SK-N-SH (cell line): ENCODE data around the gene FAM149A. TPM values are rescaled to one million over a fixed set of nuclear protein-coding genes. Genes with fewer than 3 reads are reported as not detected.

Source experiments
- CTCF ChIA-PET: fragments of 300-600, 350-600 bp; formaldehyde crosslinking; extraction: SDS; loops from one replicate; lab custom pipeline; 2021; lab: Yijun Ruan, JAX
- POLR2A ChIA-PET: fragments of 350-600 bp; sonication (Branson Sonifier 250); formaldehyde crosslinking; extraction: SDS; loops from one replicate; lab custom pipeline; 2020; ENCODE audit warnings: antibody characterized with exemption, inconsistent platforms; lab: Yijun Ruan, JAX
- DNase-seq: peaks from one replicate; pipeline ENCODE4 v3.0.0; 2012
- H2AFZ ChIP-seq: fragments of 200-600 bp; sonication (generic); 2 replicates; pipeline ENCODE4 v1.8.1; 2016; ENCODE audit warnings: antibody characterized with exemption, mild to moderate bottlenecking, low read depth
- H3F3A ChIP-seq: fragments of 200-600 bp; sonication (generic); replicated peaks from 2 replicates; pipeline ENCODE3; 2016; ENCODE audit warnings: antibody characterized with exemption, mild to moderate bottlenecking; ENCODE audit not compliant: insufficient read depth
- H3K27ac ChIP-seq, 2 experiments: fragments of 200-500 bp in 1 of 2; fragments of 200-600 bp in 1 of 2; sonication (Bioruptor generic) in 1 of 2; sonication (generic), shearing (Covaris generic) in 1 of 2; 2 replicates each; pipeline versions ENCODE4 v1.5.1 to v1.6.1; 2014 to 2016; ENCODE audit warnings: low read depth in 2 of 2, inconsistent platforms in 1 of 2, low read length in 1 of 2, mild to moderate bottlenecking in 1 of 2, mixed read lengths in 1 of 2
- H3K27me3 ChIP-seq: fragments of 200-600 bp; sonication (generic), shearing (Covaris generic); 2 replicates; pipeline ENCODE4 v1.6.1; 2016; ENCODE audit warnings: mixed run types; ENCODE audit not compliant: insufficient read depth
- H3K36me3 ChIP-seq, 2 experiments: fragments of 200-500 bp in 1 of 2; fragments of 200-600 bp in 1 of 2; sonication (Bioruptor generic) in 1 of 2; sonication (generic) in 1 of 2; replicated peaks in 1 of 2; 2 replicates each; pipeline versions ENCODE3 to v1.5.1; 2014 to 2016; ENCODE audit warnings: low read length in 1 of 2, mild to moderate bottlenecking in 1 of 2; ENCODE audit not compliant: insufficient read depth in 2 of 2, control insufficient read depth in 1 of 2
- H3K4me1 ChIP-seq, 2 experiments: fragments of 200-500 bp in 1 of 2; fragments of 200-600 bp in 1 of 2; sonication (Bioruptor generic) in 1 of 2; sonication (generic), shearing (Covaris generic) in 1 of 2; 2 replicates each; pipeline versions ENCODE4 v1.5.1 to v1.6.1; 2014 to 2016; ENCODE audit warnings: low read depth in 1 of 2, low read length in 1 of 2, mixed run types in 1 of 2; ENCODE audit not compliant: insufficient read depth in 2 of 2, control insufficient read depth in 1 of 2
- H3K4me2 ChIP-seq: fragments of 200-600 bp; sonication (generic), shearing (Covaris generic); 2 replicates; pipeline ENCODE4 v1.6.1; 2017; ENCODE audit warnings: mixed run types
- H3K4me3 ChIP-seq, 2 experiments: fragments of 200-500 bp in 1 of 2; fragments of 200-600 bp in 1 of 2; sonication (Bioruptor generic) in 1 of 2; sonication (generic), shearing (Covaris generic) in 1 of 2; 2 replicates each; pipeline versions ENCODE4 v1.5.1 to v1.8.1; 2014 to 2016; ENCODE audit warnings: low read depth in 2 of 2, inconsistent platforms in 1 of 2, low read length in 1 of 2, mild to moderate bottlenecking in 1 of 2, mixed read lengths in 1 of 2, moderate library complexity in 1 of 2
- H3K79me2 ChIP-seq: fragments of 200-600 bp; sonication (generic); 2 replicates; pipeline ENCODE4 v1.8.1; 2017; ENCODE audit warnings: mild to moderate bottlenecking; ENCODE audit not compliant: insufficient read depth
- H3K9ac ChIP-seq: fragments of 200-600 bp; sonication (generic); 2 replicates; pipeline ENCODE4 v1.6.1; 2017; ENCODE audit warnings: mixed run types
- H3K9me2 ChIP-seq: fragments of 200-600 bp; sonication (generic); 2 replicates; pipeline ENCODE4 v1.6.1; 2017; ENCODE audit warnings: mixed run types
- H3K9me3 ChIP-seq: fragments of 200-600 bp; sonication (generic); 2 replicates; pipeline ENCODE4 v1.6.1; 2017; ENCODE audit warnings: mixed run types, mild to moderate bottlenecking, moderate library complexity
- H4K20me1 ChIP-seq: fragments of 200-600 bp; sonication (generic); 2 replicates; pipeline ENCODE4 v1.6.1; 2017; ENCODE audit warnings: mild to moderate bottlenecking, mixed run types; ENCODE audit not compliant: insufficient read depth
- CHD2 ChIP-seq: fragments of 150-350 bp; IDR thresholded peaks from 2 replicates; pipeline ENCODE4 v1.6.1; 2018; ENCODE audit warnings: low read length; ENCODE audit not compliant: partially characterized antibody
- FOSL2 ChIP-seq: IDR thresholded peaks from 2 replicates; pipeline ENCODE4 v1.4.0; 2012; ENCODE audit warnings: low read depth, mild to moderate bottlenecking, moderate library complexity, borderline replicate concordance
- FOXJ3 ChIP-seq: sonication (generic); formaldehyde crosslinking; IDR thresholded peaks from 2 replicates; pipeline ENCODE4 v1.5.1; 2020; ENCODE audit warnings: mild to moderate bottlenecking, missing genetic modification reagents
- GABPA ChIP-seq: IDR thresholded peaks from 2 replicates; pipeline ENCODE4 v1.4.0; 2012; ENCODE audit warnings: low read depth, mild to moderate bottlenecking
- JUND ChIP-seq: IDR thresholded peaks from 2 replicates; pipeline ENCODE4 v1.4.0; 2012
- MAX ChIP-seq: IDR thresholded peaks from 2 replicates; pipeline ENCODE4 v1.4.0; 2012; ENCODE audit warnings: low read depth
- MXI1 ChIP-seq: IDR thresholded peaks from 2 replicates; pipeline ENCODE4 v1.6.1; 2012; ENCODE audit warnings: mild to moderate bottlenecking, low read depth, low read length, improper control_type of control experiment
- POLR2AphosphoS5 ChIP-seq: IDR thresholded peaks from 2 replicates; pipeline ENCODE4 v1.6.1; 2012; ENCODE audit warnings: low read depth, low read length
- REST ChIP-seq: IDR thresholded peaks from 2 replicates; pipeline ENCODE4 v1.6.1; 2012; ENCODE audit warnings: mild to moderate bottlenecking, low read depth, low read length, moderate library complexity
- RFX5 ChIP-seq: IDR thresholded peaks from 2 replicates; pipeline ENCODE4 v1.6.1; 2012; ENCODE audit warnings: mild to moderate bottlenecking, improper control_type of control experiment, low read length
- SMC3 ChIP-seq: IDR thresholded peaks from 2 replicates; pipeline ENCODE4 v1.6.1; 2012; ENCODE audit warnings: low read depth, low read length, improper control_type of control experiment
- TAF1 ChIP-seq: IDR thresholded peaks from 2 replicates; pipeline ENCODE4 v1.6.1; 2012; ENCODE audit warnings: low read depth, mild to moderate bottlenecking, low read length, moderate library complexity, borderline replicate concordance
- TCF12 ChIP-seq: IDR thresholded peaks from 2 replicates; pipeline ENCODE4 v1.4.0; 2012
- WGBS: methylation state at CpG from one replicate; pipeline ENCODE4 v1.1.6; 2017; ENCODE audit warnings: low lambda C conversion rate; 5-methylcytosine and 5-hydroxymethylcytosine counted together
- polyA plus RNA-seq, 3 experiments: library from polyadenylated mRNA; depleted of rRNA; stranded (reverse); fragments of >200 nt; gene quantifications; 2 replicates each; pipeline ENCODE4 v1.2.3, GENCODE V29; 2012
- TF ChIP-seq, protein P1 (sequence below): IDR thresholded peaks from 2 replicates; pipeline ENCODE4 v1.4.0; 2012; ENCODE audit warnings: low read depth, borderline replicate concordance

Gene FAM149A
- polyA plus RNA-seq, 1 of the 3 experiments (the other 2 are of a cell fraction), result 0.38 TPM

DNA sequence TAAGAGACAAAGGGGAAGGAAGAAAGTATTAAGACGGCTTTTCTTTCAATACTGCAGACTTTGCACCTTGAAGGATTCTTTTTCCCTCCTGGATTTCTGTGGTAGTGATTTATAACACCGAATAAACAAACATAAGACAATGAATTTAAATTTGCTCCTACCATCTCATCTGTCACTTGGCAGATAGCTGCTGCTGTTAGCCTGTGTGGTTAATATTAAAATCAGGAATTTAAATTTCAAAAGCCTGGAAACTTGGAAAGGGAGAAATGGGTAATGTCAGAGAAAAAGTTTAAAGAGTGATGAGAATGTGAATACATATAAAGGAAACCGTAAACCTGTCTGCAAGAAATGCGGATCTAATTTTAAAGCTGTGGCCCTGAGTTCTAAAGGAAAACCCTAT, 3.4 kb downstream of the FAM149A start:
- no peak overlapping the region for H3K27ac ChIP-seq
- H3K4me2 ChIP-seq, result no peak overlapping the region
- no peaks in the 10 kb centered on the region; a peak in 1 of 4 replicates for H3K4me1 ChIP-seq
- H3K9ac ChIP-seq, result no peak overlapping the region
- peaks cover 26% of the 10 kb centered on the region; the same call in 1 of the 2 replicates for H3K27me3 ChIP-seq
- no peak overlapping the region for H3K4me3 ChIP-seq
- POLR2A ChIA-PET, result no interaction called here
- TF ChIP-seq CHD2 (no peak), TAF1 (no peak), TCF12 (no peak), MAX (no peak)
- no peaks in the 10 kb centered on the region for H3K36me3 ChIP-seq
- CTCF ChIA-PET, result no interaction called here
- 71% methylated on average over 4 of the region's 4 CpGs for WGBS
- no peak overlapping the region for H2AFZ ChIP-seq
- no peak for DNase-seq
- no peaks in the 10 kb centered on the region for H4K20me1 ChIP-seq
- no peaks in the 10 kb centered on the region; the same call in 1 of the 2 replicates for H3K9me2 ChIP-seq
- no peaks in the 10 kb centered on the region for H3K9me3 ChIP-seq
- no peaks in the 10 kb centered on the region for H3K79me2 ChIP-seq
- no peaks in the 10 kb centered on the region for H3F3A ChIP-seq

GRCh38 chr4:186108391-186108790, 3.9 kb downstream of the FAM149A start:
- 27% methylated on average over 3 of the region's 3 CpGs for WGBS
- H3K4me3 ChIP-seq, result no peak overlapping the region
- no peak for DNase-seq

DNA sequence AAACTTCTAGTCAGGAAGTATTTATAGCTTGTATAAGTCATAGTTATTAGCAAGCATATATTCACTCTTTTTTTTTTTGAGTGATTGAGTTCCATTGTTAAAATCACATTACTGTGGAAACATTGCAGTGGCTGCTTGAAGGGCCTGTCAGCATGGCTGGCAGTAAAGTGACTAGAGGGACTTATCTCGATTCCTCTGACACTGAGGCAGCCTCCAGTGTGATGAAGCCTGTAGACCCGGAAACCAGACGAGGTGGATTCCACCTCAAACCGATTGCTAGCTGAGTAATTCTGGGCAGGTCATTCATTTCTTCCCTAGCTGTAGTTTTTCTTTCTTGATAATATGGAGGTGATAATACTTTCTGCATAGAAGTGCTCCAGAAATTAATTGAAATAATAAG, 4.7 kb downstream of the FAM149A start:
- H3K4me2 ChIP-seq, result no peak overlapping the region
- H3K4me3 ChIP-seq, result no peak overlapping the region
- no peaks in the 10 kb centered on the region for H3K36me3 ChIP-seq
- H3K9me3 ChIP-seq, result no peaks in the 10 kb centered on the region
- ChIA-PET POLR2A (no interaction called here), CTCF (no interaction called here)
- H3K9me2 ChIP-seq, result no peaks in the 10 kb centered on the region; the same call in 1 of the 2 replicates
- H2AFZ ChIP-seq, result no peak overlapping the region
- H3K79me2 ChIP-seq, result no peaks in the 10 kb centered on the region
- no peaks in the 10 kb centered on the region; a peak in 1 of 4 replicates for H3K4me1 ChIP-seq
- H3K27ac ChIP-seq, result no peak overlapping the region
- TF ChIP-seq GABPA, result no peak
- TF ChIP-seq, protein P1, sequence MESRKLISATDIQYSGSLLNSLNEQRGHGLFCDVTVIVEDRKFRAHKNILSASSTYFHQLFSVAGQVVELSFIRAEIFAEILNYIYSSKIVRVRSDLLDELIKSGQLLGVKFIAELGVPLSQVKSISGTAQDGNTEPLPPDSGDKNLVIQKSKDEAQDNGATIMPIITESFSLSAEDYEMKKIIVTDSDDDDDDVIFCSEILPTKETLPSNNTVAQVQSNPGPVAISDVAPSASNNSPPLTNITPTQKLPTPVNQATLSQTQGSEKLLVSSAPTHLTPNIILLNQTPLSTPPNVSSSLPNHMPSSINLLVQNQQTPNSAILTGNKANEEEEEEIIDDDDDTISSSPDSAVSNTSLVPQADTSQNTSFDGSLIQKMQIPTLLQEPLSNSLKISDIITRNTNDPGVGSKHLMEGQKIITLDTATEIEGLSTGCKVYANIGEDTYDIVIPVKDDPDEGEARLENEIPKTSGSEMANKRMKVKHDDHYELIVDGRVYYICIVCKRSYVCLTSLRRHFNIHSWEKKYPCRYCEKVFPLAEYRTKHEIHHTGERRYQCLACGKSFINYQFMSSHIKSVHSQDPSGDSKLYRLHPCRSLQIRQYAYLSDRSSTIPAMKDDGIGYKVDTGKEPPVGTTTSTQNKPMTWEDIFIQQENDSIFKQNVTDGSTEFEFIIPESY, result no peak
- TF ChIP-seq FOXJ3, result no peak
- TF ChIP-seq FOSL2, result no peak
- TF ChIP-seq MXI1, result no peak
- no peak for TF ChIP-seq REST
- no peak for TF ChIP-seq POLR2AphosphoS5
- TF ChIP-seq TCF12, result no peak
- TF ChIP-seq RFX5, result no peak
- TF ChIP-seq MAX, result no peak
- TF ChIP-seq SMC3, result no peak
- no peak overlapping the region for H3K9ac ChIP-seq
- no peaks in the 10 kb centered on the region for H4K20me1 ChIP-seq
- peaks cover 18% of the 10 kb centered on the region; the same call in 1 of the 2 replicates for H3K27me3 ChIP-seq
- no peaks in the 10 kb centered on the region for H3F3A ChIP-seq
- 53% methylated on average over 4 of the region's 4 CpGs for WGBS
- no peak for DNase-seq

More at GRCh38 chr4:186108391-186108790, 3.9 kb downstream of the FAM149A start:
- POLR2A ChIA-PET, result no interaction called here
- no peaks in the 10 kb centered on the region; a peak in 1 of 4 replicates for H3K4me1 ChIP-seq
- TF ChIP-seq JUND, result no peak
- TF ChIP-seq, all 33 proteins: peak for 0
- no peaks in the 10 kb centered on the region for H3K9me3 ChIP-seq
- no peak overlapping the region for H3K4me2 ChIP-seq
- CTCF ChIA-PET, result no interaction called here
- no peaks in the 10 kb centered on the region for H4K20me1 ChIP-seq
- H3F3A ChIP-seq, result no peaks in the 10 kb centered on the region
- H3K36me3 ChIP-seq, result no peaks in the 10 kb centered on the region
- H3K79me2 ChIP-seq, result no peaks in the 10 kb centered on the region
- H3K27ac ChIP-seq, result no peak overlapping the region
- no peaks in the 10 kb centered on the region; the same call in 1 of the 2 replicates for H3K9me2 ChIP-seq
- no peak overlapping the region for H3K9ac ChIP-seq
- H3K27me3 ChIP-seq, result peaks cover 26% of the 10 kb centered on the region; the same call in 1 of the 2 replicates
- no peak overlapping the region for H2AFZ ChIP-seq
